Activated CD8-positive, alpha-beta memory T cell treated with anti-CD3 and anti-CD28 coated beads for 36 hours (primary cell): ENCODE measurements around the gene DGAT2. TPM values are rescaled to one million over a fixed set of nuclear protein-coding genes. Genes with fewer than 3 reads are reported as not detected.

Experiments used
- CTCF ChIA-PET: fragments of 350-600 bp; sonication (Branson Sonifier 250); formaldehyde crosslinking; loops from one replicate; lab custom pipeline; 2021; ENCODE audit warnings: antibody characterized with exemption; lab: Charles Lee
- POLR2A ChIA-PET: fragments of 350-600 bp; sonication (Branson Sonifier 250); formaldehyde crosslinking; loops from one replicate; lab custom pipeline; 2021; ENCODE audit warnings: antibody characterized with exemption; lab: Charles Lee
- total RNA-seq, 2 experiments: library from RNA; stranded (reverse); gene quantifications; one replicate each; pipeline ENCODE4 v1.2.3, GENCODE V29; 2021

Gene DGAT2
- total RNA-seq, 2 experiments from 2014 or later = 4.3 to 4.9 TPM

DNA sequence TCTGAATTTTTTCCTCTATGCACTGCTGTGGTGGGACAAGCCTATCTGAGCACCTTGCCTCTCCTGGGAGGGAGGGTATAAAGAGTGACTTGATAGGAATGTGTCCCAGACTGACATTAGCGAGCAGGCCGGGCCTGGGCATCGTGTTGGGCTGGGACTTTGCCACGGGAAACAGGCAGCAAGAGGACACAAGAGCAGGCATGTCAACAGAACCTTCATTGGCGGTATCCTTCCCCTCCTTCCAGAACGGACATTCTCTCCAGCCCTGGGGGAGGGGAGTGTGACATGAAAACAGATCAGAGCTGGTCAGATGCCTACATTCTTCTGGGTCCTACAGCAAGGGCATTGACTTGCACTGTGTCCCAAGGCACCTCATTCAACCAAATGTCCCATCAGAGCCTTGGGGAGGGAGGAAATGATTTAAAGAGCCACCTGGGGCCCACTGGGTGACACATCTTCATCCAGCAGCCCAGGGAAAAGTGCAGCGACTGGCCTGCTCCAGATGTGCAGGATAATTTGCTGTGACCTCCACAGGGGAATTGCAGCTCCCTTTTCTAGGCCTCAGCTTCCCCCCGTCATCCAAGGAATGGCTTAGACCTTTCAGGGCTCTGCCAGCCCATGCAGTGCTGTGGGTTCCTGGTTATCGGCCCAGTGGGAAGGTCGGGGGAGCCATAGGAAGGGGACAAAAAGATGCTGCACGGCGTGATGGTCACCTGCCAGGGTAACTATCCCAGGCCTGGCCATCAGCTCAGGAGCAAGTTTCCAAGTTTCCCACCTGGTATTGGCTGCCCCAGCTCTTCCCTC is 24.6 kb downstream of the DGAT2 start:
- ChIA-PET CTCF (no interaction called here), POLR2A (no interaction called here)

DNA sequence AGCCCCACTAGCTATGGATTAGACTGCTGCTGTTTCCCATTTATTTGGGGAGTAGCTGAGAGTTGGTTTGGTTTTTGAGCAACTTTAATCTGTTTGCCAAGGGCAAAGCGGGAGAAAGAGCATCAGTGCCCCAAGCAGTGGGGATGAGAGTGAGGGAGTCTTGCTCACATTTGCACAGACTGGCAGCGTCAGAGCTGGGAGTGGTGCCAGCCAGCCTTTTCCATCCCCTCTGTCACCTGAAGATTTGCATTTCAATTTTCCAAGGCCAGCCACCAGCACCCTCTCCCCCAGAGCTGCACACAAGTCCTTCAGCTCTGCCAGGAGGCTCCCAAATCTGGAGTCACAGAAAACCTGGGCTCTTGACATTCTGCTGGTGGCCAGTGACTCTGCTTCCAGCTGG is 25.4 kb downstream of the DGAT2 start:
- CTCF ChIA-PET = no interaction called here

DNA sequence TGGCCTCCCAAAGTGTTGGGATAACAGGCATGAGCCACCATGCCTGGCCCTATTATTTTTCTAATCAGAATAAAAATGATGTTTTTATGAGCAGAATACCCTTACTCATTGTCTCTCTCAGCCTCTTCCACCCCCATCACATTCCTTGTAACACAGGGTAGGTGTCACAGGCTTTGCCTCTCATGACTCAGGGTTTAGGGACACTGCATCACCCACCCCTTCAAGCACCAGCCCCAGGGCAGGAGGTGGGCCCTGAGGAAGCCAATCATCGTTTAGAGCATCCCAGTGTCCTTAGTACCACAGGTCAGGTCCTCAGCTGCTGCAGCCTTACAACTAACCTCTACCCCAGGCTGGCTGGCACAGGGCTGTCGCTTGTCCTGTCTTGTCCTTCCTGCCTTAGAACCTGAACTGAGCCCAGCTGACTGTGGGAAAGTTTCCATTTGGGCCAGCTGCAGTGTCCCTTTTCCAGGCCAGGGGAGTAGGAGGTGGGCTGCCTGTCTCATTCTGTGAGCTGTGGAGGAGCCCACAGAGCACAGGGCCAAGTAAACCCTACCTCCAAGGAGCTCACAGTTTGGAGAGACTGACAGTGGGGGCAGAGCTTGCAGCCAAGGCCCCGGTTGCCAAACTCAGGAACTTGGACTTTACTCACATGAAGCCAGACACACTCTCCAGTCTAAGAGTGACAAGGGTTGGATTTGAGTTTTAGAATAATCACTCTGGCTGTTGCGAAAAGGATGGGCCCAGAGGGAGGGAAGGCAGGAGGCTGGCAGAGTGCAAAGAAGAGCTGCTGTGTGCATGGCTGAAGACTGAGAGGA is 26.9 kb downstream of the DGAT2 start:
- CTCF ChIA-PET = no interaction called here
- POLR2A ChIA-PET = no interaction called here

More for the DNA sequence above, 25.4 kb downstream of the DGAT2 start:
- POLR2A ChIA-PET = no interaction called here

DNA sequence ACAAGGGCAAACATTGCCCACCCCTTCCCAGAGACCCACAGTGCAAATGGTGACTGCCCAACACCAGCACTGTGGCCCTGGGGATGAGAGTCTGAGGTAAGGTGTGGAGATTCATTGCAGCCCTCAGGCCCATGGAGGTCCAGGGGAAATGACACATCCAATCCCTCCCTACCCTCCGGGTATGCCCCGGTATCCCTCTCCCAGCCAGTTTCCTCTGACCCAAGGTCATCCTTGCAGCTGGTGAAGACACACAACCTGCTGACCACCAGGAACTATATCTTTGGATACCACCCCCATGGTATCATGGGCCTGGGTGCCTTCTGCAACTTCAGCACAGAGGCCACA is 27.5 kb downstream of the DGAT2 start:
- ChIA-PET POLR2A (no interaction called here), CTCF (no interaction called here)

DNA sequence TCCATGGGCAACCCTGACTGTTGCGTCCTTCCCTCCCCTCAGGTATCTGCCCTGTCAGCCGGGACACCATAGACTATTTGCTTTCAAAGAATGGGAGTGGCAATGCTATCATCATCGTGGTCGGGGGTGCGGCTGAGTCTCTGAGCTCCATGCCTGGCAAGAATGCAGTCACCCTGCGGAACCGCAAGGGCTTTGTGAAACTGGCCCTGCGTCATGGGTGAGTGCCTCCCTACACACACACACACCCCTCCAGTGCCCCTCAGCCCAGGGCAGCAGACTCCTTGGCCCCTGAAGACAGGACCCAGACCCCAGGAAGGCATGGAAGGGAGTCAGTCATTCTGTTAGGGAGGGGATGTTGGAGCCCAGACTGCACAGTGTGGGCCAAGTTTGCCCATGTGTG is 28.5 kb downstream of the DGAT2 start:
- ChIA-PET POLR2A (no interaction called here), CTCF (no interaction called here)

DNA sequence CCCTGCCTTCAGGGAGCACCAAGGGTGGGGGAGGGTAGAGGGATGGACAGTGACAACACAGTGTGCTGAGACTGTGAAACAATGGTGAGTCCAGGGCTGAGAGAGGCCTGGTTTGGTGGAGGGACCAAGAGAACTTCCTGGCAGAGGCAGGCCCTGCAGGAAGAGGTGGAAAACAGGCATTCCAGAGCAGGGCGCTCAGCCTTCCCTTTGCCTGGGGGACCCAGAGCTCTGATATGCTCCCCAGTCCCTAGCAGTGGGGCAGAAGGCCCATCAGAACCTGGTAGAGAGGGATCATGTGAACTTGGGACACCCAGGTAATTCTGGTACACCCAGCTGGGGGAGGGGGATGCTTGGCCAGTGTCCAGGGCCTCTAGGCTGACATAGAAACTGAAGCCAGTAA is 29.2 kb downstream of the DGAT2 start:
- ChIA-PET POLR2A (no interaction called here), CTCF (no interaction called here)

DNA sequence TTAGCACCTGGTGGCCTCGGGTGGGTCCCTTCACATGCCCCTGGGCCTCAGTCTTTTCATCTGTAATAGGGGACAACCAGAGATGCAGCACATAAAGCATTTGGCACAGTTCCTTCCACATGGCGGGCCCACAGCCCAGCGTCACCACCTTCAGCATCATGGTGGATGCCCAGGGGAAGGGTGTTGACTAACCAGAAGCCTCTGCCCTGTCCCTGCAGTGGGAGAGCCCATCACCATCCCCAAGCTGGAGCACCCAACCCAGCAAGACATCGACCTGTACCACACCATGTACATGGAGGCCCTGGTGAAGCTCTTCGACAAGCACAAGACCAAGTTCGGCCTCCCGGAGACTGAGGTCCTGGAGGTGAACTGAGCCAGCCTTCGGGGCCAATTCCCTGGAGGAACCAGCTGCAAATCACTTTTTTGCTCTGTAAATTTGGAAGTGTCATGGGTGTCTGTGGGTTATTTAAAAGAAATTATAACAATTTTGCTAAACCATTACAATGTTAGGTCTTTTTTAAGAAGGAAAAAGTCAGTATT is 31.6 kb downstream of the DGAT2 start:
- ChIA-PET POLR2A (no interaction called here), CTCF (no interaction called here)

DNA sequence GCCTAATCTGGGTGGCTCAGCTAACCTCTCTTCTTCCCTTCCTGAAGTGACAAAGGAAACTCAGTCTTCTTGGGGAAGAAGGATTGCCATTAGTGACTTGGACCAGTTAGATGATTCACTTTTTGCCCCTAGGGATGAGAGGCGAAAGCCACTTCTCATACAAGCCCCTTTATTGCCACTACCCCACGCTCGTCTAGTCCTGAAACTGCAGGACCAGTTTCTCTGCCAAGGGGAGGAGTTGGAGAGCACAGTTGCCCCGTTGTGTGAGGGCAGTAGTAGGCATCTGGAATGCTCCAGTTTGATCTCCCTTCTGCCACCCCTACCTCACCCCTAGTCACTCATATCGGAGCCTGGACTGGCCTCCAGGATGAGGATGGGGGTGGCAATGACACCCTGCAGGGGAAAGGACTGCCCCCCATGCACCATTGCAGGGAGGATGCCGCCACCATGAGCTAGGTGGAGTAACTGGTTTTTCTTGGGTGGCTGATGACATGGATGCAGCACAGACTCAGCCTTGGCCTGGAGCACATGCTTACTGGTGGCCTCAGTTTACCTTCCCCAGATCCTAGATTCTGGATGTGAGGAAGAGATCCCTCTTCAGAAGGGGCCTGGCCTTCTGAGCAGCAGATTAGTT is 32.3 kb downstream of the DGAT2 start:
- ChIA-PET CTCF (interaction anchor here (3.4 kb wide), 1 partner anchor 68 kb away, joined by 16 read pairs; no protein-coding TSS in a partner anchor), POLR2A (no interaction called here)

DNA sequence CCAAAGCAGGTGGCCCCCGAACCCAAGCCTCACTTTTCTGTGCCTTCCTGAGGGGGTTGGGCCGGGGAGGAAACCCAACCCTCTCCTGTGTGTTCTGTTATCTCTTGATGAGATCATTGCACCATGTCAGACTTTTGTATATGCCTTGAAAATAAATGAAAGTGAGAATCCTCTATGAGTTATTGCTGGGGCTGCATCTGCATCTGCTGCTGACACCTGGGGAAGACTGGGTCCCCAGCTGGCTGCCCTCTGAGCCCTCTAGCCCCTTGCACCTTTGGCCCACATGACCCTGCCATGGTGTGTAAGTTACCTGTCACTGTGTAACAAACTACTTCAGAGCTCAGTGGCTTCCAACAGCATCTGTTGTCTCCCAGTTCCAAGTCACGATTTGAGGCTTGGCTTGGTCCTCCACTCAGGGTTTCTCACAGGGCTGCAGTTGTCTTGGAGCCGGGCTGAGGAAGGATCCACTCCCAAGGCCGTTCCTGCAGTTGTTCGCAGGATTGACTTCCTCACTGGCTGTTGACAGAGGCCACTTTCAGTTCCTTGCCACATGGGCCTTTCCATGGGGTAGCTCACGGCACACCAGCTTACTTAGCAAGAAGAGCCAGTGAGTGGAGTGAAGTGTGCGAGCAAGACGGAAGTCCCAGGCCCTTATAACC is 32.9 kb downstream of the DGAT2 start:
- ChIA-PET POLR2A (no interaction called here), CTCF (interaction anchor here (0.8 to 3.4 kb wide), 3 partner anchors 16 to 351 kb away, joined by 4 to 16 read pairs (median 7); no protein-coding TSS in a partner anchor)

DNA sequence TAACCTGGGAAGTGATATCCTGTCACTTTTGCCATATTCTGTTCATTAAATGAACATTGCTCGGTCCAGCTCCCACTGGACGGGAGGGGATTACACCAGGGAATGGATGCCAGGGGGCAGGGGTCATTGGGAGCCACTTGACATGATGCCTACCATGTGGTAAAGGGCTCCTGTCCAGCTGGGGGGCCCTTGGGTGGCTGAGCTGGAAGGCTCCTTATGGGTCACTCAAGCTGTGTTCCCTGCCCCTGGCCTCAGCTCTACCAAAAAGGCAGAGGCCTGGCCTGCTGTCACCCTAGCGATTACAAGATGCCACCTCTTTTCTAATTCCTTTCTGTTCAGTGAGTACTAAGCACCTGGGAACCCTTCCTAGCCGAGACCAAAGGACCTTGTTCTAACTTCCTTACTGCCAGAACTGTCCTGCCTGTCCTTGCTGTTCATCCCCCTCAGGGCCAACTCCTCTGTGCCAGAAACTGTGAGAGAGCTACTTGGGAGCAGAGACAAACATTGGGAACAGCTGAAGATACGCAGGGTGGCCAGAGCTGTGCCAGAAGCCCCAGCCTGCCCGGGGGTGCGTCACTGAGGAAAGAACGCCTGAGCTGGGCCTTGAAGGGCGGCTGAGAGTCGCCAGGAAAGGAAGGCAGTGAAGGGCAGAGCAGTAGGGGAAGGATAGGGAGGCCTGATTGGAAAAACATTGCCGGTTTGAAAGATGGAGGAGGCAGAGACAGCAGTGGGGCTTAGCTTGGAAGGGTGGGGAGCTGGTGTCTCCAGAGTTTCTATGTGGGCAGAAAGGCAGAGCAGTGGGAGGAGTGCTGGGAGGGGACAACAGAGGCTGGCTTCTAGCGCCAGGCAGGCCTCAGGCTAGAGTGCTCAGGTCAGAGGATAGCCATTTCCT is 33.7 kb downstream of the DGAT2 start:
- ChIA-PET POLR2A (no interaction called here), CTCF (interaction anchor here (0.8 to 3.4 kb wide), 7 partner anchors 10 to 350 kb away, joined by 4 to 16 read pairs (median 7); no protein-coding TSS in a partner anchor)

DNA sequence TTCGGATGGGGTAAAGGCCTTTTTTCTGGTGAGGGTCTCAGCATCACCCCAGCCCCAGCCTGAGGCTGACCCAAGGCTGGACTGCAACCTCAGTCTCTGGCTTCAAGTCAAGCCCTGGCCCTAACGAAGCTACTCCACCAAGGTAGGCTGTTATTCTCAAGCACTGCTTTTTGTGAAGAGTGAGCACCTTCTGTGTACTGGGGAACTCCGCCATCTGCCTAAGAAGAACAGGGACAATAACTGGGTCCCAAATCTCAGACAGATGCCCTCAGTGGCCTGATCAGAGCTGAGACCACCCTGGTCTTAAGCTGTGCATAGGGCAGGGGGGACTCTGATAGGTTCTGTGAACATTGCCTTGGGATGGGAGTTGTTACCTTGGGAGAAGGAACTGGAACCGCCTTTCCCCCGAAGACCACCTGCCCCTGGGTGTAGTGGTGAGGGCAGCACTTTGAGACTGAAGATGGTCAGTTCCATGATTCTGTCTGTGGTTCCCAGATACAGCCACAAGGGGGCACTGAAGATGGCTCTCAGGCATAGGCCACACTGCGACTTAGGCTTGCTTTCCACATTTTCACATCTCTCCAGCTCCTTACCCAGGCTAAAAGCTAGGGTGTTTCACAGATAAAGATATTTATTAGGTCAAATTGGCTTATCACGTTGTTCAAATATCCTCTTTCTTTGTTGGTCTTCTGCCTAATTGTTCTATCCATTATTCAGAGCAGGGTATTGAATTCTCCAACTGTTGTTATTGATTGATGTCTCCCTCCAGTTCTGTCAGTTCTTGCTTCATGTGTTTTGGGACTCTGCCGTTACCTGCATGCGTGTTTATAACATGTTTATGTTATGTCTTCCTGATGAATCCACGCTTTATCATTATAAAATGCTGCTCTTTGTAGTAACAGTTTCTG is 34.6 kb downstream of the DGAT2 start:
- CTCF ChIA-PET = interaction anchor here (0.6 to 3.4 kb wide), 10 partner anchors 10 to 349 kb away, joined by 3 to 16 read pairs (median 7); no protein-coding TSS in a partner anchor
- POLR2A ChIA-PET = no interaction called here

DNA sequence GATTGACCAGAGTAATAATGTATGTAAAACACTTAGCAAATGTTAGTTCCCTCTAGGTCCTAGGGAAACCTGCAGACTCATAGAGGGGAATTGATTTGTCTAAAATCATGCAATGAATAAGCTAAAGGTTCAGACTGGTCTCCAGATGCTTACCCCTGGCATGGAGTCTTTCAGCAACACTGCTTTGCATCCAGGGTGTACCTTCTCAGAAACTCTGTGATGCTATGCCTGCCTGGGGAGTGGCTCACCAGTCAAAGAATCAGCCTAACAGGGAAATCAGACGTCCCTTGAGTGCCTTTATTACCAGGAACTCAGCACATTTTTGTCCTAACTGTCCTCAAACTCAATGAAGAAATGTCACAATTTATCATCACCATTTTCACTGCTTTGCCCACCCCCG is 40.5 kb downstream of the DGAT2 start:
- ChIA-PET POLR2A (no interaction called here), CTCF (interaction anchor here (2.0 kb wide), 1 partner anchor 344 kb away, joined by 4 read pairs; no protein-coding TSS in a partner anchor)

DNA sequence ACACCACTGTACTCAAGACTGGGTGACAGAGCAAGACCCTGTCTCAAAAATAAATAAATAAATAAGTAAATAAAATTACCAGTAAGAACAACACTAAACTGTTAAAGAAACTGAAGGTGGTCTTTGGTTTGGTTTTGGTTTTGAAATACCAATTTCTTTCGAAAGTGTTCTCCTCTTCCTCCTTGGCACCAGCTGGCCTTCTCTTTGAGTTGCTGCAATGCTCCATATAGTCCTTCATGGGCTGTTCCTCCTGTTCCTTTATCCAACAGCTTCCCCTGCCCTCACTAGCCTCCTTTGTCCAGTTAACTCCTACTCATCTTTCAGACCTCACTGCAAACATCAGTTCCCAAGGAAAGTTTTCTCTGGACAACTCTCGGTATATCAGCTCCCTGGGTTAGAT is 41.4 kb downstream of the DGAT2 start:
- ChIA-PET CTCF (interaction anchor here (1.4 kb wide), 1 partner anchor 58 kb away, joined by 5 read pairs; no protein-coding TSS in a partner anchor), POLR2A (no interaction called here)

DNA sequence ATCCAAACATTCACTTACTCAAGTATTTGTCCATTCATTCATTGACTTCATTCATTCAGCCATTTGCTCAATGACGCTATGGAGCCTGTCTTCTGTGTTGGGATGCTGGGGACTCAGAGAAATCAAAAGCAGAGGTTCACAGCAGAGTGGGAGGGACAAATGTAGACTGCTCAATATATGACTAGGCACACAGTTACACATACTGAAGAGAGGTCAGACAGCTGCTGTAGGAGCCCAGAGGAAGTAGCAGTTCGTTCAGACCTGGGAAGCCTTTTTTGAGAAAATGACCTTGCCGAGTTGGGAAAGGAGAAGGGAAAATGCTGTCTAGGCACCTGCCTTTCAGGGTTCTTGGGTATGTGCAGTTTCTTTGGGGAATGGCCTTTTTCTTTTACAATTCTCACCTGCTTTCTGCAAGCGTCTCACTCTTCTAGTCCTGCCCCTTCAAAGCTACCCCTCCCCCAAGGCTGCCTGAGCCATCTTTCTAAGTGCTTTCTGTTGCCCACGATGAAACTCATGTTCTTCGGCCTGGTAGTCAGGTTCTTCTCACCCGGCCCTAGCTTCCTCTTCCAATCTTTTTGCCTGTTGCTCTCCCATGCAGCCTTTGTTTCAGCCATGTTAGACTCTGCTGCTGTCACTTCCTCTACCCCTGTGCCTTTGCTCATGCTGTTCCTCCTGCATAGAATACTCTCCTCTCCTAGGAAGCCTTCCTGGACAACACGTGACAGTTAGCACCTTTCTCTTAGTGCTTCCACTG is 42.2 kb downstream of the DGAT2 start:
- POLR2A ChIA-PET = no interaction called here
- CTCF ChIA-PET = interaction anchor here (1.4 kb wide), 2 partner anchors 19 to 57 kb away, joined by 3 to 5 read pairs; no protein-coding TSS in a partner anchor

DNA sequence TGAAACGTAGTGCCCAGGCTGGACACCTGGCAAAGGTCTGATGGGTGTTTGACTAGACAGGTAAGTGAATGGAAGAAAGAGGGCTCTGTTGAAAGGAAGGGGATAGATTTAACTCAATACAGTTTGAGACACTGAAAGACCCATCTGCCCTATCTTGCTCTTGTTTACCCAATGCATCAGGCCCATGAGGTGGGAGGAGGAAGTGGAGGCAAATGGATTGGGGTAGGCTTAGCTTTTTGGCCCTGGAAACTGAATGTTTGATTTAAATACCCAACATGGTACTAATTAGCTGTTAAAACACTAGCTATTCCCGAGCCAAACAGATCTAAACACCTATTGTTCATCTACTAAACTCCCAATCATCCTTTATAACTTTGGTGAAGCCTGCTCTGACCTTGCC is 42.9 kb downstream of the DGAT2 start:
- CTCF ChIA-PET = interaction anchor here (1.4 kb wide), 1 partner anchor 20 kb away, joined by 3 read pairs; no protein-coding TSS in a partner anchor
- POLR2A ChIA-PET = no interaction called here

DNA sequence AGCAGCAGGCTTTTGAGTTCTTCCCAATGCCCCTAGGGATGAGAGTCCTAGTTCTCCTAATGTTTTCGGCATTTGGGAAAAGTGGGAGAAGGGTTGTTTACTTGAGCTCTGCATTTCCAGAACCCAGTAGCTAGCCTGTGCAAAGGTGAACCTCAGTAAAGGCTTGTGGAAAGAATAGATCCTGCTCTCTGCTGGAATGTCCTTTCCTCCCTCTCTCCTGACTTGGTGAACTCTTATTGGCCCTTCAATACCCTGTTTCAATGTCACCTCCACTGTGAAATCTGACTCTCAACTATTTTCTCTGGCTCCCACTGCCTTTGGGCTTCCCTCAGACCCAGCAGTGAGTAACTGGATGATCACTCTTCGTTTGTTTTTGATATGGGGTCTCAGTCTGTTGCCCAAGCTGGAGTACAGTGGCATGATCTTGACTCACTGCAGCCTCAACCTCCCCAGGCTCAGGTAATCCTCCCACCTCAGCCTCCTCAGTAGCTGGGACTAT is 44.0 kb downstream of the DGAT2 start:
- ChIA-PET POLR2A (no interaction called here), CTCF (interaction anchor here (0.6 to 1.2 kb wide), 2 partner anchors 10 to 56 kb away, joined by 3 to 7 read pairs; no protein-coding TSS in a partner anchor)
